Skin of body (tissue), 2 donors: Measurements from ENCODE around the gene MYO5B. TPM values are rescaled to one million over a fixed set of nuclear protein-coding genes. Genes with fewer than 3 reads are reported as not detected.
A peak's percentile ranks its signal among the peaks of the same experiment; 100 is the strongest.

Experiments
- DNase-seq: peaks from one replicate; lab custom pipeline; 2025; lab: John Stamatoyannopoulos, UW
- total RNA-seq: library from RNA; depleted of rRNA; stranded (reverse); fragments of >200 nt; gene quantifications from one replicate; pipeline ENCODE4 v1.2.3, GENCODE V29; 2014

Gene MYO5B
- total RNA-seq, 1 donor from 2014 or later: 12.7 TPM

GRCh38 chr18:49858309-49859020 is 336.5 kb downstream of the MYO5B start:
- peak; percentile 23 for DNase-seq

- no peak for DNase-seq
Measured at GRCh38 chr18:49857708-49858107, 337.2 kb downstream of the MYO5B start.

- no peak for DNase-seq
Measured at GRCh38 chr18:49856496-49856895, 338.5 kb downstream of the MYO5B start.

- no peak for DNase-seq
Measured at GRCh38 chr18:49855711-49856415, 339.1 kb downstream of the MYO5B start.

- DNase-seq: no peak
Measured at GRCh38 chr18:49854681-49855080, 340.3 kb downstream of the MYO5B start.

DNA sequence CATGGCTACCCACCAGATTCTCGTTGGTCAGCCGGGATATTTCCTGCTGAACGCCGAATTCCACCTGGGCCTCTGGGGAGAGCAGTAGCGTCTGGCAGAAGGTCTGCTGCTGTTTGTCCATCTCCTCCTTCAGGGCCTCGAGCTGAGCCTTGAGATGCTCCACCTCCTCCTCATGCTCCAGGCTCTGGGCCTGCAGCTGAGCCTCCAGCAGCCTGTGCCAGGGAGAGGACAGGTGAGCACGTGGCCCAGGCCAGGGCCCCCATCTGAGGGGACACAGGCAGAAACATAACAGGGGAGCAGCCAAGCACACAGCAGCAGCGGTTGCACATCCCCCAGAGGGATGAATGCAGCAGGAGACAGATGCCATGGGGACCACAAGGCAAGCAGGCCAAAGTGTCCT is 341.5 kb downstream of the MYO5B start:
- DNase-seq: no peak

DNA sequence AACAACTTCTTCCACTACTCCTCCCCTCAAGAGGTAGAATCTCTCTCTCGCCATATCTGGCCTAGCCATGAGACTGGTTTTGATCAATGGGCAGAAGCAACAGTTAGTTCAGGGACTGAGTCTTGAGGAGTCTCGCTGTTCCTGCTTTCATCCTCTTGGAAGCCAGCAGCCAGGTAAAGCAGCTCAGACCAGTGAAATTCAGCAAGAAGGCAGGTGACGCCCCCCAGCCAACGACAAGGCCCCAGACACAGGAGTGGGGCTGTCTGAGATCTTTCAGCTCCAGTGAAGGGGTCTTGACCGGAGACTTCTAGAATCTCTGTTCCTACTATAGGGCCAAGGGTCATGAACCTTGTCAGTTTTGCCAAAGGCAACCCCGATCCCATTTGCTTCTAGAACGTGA is 341.9 kb downstream of the MYO5B start:
- no peak for DNase-seq

DNA sequence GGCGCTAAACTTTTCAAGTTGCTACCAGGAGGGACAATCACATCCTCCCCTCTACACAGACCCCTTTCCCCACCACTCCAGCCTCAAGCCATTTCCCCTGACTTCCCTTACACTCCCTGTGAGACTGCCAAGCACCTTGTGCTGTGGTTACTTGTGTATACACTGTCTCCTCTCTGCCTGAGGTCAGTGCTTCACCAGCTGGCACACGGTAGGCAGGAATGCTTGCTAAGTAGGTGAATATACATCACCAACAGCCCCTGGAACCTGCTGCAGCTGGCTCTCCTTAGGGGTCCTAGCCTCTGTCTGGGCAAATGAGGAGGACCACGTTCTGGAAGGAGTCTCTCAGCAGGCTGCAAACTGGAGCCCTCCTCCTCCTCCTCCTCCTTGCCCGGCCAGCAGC is 343.3 kb downstream of the MYO5B start:
- no peak for DNase-seq

GRCh38 chr18:49850636-49851035 is 344.3 kb downstream of the MYO5B start:
- no peak for DNase-seq

DNA sequence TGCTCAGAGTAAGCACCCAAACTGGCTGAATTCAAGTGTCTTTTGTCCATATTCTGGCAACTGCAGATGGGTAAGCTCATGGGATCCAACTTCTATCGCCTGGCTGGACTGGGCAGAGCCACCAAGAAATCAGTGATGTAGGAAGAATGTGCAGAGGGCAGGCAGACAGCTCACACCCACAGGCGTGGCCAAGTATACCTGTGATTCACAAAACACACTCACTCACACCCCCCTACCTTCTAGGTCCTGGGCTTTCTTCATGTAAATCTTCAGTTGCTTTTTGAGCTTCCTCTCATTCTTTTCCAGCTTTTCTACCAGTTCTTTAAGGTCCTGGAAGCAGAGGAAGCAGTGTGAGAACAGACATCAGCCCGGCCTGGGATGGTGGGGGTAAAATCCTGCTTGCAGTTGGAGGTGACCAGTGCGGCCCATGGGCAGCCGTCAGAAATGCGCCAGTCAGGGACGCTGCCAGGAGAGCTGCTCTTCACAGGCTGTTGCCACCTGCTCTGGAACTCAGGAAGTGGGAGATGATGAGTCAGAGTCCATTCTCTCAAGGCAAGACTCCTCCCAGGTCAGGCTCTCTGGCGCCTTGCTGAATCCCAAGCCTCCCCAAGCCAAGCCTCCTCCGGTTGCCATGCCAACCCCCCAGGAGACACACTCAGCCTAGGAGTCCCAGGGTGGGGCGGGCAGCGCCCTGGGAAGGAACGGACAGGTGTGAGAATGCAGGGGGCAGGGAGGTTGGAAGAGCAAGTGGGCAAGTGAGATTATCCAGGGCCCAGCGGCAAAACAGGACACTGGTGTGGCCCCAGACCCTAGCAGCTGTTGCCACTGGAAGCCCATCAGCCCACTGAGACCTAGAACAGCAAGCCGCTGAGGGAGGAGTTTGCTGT is 345.4 kb downstream of the MYO5B start:
- DNase-seq: no peak

GRCh38 chr18:49848115-49848514 is 346.8 kb downstream of the MYO5B start:
- DNase-seq: no peak

GRCh38 chr18:49847524-49847923 is 347.4 kb downstream of the MYO5B start:
- no peak for DNase-seq

DNA sequence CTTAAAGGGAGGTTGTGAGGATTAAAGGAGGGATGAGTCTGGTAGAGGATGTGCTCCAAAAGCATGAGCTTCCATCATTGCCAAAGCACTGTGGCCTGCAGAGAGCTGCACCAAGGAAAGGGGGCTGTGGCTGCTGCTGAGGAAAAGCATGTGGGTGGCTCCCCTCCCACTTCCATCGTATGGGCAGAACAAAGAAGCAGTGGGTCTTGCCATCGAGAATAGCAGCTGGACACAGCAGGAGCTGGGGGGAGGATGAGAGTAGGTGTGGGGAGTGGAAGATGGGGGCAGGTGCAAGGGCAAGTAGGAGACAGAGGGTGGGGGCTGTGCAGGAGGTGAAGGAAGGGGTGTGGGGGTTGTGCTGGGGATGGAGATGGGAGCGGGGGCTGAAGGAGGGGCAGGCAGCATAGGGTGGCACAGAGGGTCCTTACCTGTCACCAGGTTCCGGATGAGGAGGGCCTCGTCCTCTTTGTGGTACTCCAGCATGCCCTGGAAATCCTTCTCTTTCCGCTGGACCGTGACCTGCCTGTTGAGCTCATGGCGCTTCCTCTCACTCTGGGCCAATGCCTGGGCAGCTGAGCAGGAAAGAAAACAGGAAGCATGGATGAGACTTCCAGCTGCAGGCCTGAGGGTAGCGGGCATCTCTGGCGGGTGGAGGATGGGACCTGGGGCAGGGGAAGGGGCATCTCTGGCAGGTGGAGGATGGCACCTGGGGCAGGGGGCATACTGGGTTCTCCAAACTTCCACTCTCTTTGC is 348.1 kb downstream of the MYO5B start:
- no peak for DNase-seq

DNA sequence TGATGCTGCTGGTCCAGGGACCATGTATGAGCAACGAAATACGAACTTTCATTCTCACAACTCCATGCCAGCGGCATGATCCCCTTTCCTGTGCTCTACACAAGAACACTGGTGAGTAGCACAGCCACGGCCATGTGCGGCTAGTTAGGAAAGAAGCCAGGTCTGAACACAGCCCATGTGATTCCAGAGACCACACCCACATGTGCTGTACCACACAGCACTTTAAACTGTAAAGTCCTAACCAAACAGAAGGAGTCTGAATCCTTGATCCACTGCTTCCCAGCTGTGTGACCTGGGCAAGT is 348.6 kb downstream of the MYO5B start:
- DNase-seq: no peak

DNA sequence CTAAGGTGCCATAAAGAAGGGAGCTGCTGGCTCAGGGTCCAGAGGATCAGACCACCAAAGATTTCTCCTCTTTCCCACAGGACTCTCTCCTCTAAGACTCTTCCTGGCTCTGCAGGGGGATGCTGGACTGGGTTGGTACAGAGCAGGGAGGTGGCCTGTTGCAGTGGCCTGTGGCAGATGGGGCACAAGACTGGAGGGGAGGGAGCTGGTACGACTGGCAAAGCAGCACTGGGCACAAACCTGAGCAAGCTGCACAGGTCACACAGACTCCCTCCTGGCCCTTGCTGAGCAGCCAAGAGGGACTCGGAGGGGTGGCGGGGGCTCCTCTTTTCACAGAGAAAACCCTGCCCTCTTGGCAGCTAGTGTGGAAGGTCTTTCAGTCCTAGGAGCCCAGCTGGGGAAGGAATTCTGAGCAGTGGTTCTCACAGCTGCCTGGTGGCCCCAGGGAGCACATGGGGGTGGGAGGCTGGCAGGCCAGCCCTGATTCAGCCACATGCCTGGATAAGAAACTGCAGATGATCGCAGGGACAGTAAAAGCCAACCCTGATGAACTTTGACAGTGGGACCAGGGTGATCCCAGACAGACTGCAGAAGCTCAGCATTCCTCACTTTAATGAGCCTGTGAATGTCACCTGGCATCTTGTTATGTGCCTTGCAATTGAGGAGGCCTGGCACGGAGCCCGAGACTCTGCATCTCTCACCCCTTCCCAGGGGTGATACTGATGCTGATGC is 349.2 kb downstream of the MYO5B start:
- no peak for DNase-seq

DNA sequence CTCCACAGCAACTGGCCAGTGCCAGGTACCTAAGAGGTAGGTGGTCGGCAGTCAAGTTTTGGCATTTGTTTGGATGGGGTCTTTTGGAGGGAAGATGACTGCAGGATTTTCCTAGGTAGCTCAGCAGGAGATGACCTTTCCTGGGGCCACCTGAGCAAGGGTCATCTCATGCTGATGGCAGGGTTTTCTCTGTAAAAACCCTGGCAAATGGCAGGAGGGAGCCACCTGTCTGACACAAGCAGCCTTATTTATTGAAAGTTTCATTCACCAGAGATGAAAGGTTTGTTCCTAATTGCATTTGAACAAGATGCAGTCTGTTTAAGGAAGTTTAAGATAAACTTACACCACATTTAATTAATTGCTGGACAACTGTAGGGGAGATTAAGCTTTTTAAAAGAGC is 350.0 kb downstream of the MYO5B start:
- DNase-seq: no peak

DNA sequence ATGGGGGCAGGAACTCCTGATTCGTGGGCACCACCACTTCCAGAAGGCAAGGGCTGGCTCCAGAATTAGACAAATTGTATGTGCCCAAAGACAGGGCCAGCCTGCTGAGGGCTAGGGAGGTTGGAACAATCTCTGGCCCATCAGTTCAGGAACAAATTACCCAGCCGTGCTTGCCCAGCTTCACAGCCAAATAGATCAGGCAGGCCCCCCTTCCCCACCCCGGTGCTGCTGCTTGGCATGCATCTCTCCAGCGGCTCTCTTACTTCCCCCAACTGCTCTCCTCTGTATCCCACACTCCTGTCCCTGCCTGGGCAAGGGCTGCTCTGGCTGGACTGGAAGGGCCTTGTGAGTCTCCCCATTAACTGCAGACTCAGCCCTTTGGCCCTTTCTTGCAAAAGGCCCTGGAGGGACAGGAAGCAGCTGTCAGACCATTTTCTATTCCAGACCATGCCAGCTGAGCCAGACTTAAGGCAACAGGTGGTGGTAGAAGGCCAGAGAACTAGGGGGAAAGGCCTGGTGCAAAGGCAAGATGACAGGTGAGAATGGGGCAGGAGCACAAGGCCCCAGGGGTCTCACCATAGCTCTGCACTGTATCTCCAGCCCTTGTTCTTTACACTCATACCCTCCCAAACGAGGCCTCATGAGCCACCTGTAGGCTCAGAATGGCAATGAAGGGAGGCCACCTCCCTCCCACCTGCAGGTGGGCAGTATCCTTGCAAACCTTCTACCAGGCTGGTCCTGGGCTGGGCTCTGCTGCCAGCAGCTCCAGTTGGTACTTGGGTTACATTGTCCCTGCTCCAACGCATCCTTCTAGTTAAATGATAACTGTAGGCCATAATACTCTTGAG is 350.9 kb downstream of the MYO5B start:
- no peak for DNase-seq

- no peak for DNase-seq
Measured at GRCh38 chr18:49843131-49843530, 351.8 kb downstream of the MYO5B start.

DNA sequence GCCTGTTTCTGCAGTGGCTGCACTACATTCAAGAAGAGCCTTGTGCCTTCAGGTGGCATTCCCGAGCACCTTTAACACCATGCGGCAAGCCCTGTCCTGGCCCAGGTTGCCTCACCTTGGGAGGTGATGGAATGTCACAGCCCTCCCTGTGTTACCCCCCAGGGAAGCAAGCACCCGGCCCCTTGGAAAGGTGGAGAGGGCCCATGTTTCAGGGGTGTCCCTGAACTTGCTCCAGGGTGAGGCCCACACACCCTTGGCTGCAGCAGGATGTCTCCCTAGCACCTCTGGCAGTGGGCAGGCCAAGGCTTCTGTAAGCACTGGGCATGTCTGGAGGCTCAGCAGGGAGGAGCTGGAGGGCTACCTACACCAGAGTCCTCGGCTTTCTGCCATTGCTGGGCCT is 352.3 kb downstream of the MYO5B start:
- DNase-seq: no peak
